GM21515 (cell line): ENCODE results near the gene FHL3.

Experiments used
- ATAC-seq: cut with Tn5 transposase; IDR thresholded peaks from one replicate; pipeline ENCODE4 v1.9.1; 2021; ENCODE audit not compliant: unreplicated experiment

FHL3 gene

DNA sequence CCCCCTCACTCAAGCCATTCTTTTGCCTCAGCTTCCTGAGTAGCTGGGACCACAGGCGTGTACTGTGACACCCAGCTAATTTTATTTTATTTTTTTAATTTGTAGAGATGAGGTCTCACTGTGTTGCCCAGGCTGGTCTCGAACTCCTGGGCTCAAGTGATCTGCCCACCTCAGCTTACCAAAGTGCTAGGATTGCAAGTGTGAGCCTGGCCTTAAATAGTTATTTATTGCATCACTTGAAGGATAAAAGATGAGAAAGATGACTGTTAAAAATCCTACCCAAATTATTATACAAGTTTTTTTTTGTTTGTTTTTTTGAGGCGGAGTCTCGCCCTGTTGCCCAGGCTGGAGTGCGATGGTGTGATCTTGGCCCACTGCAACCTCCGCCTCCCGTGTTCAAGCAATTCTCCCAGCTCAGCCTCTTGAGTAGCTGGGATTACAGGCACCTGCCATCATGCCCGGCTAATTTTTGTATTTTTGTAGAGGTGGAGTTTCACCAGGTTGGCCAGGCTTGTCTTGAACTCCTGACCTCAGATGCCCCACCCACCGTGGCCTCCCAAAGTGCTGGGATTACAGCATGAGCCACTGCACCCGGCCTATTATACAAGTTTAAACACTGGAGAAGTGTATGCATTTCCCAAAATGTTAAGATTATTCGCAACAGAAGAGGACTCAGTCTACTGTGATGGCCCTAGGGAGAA, 9.6 kb upstream of the FHL3 start:
- ATAC-seq, result no peak

- no peak for ATAC-seq
These were observed 8.9 kb upstream of the FHL3 start for GRCh38 chr1:38014171-38014570.

DNA sequence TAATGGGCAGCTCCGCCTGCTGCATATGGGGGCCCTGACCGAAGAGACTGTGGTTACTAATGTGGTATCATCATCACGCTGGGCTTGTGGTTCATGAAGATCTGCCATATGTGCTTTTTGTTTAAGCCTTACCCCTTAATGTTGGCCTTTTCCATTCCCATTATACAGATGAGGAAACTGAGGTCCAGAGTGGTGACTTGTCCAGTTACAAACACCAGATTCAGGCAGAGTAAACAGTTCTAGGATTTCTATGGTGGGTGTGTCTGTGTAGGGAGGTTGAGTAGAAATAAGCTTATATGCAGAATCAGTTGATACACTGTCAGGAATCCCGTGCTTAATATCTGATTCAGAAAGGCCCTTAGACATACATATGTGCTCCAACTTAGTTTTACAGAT, 7.9 kb upstream of the FHL3 start:
- ATAC-seq, result no peak

- peak; percentile 91 for ATAC-seq
These were observed 7.3 kb upstream of the FHL3 start, which contains the start of gene UTP11 for GRCh38 chr1:38012363-38013226. Gene UTP11 (plus strand): TSS chr1:38012734. CDS start chr1:38012803, 69 bp downstream.

DNA sequence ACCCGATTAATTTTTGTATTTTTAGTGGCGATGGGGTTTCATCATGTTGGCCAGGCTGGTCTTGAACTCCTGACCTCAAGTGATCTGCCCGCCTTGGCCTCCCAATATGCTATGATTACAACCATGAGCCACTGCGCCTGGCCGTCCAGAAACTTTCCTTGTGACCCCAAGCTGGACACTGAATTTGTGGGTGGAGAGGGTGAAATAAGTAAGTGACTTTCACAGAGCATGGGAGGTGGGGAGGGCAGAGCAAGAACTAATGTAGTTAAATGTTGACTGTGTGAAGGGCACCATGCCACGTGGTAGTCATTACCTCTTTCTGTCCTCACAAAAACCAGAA, 4.5 kb upstream of the FHL3 start:
- ATAC-seq, result no peak

DNA sequence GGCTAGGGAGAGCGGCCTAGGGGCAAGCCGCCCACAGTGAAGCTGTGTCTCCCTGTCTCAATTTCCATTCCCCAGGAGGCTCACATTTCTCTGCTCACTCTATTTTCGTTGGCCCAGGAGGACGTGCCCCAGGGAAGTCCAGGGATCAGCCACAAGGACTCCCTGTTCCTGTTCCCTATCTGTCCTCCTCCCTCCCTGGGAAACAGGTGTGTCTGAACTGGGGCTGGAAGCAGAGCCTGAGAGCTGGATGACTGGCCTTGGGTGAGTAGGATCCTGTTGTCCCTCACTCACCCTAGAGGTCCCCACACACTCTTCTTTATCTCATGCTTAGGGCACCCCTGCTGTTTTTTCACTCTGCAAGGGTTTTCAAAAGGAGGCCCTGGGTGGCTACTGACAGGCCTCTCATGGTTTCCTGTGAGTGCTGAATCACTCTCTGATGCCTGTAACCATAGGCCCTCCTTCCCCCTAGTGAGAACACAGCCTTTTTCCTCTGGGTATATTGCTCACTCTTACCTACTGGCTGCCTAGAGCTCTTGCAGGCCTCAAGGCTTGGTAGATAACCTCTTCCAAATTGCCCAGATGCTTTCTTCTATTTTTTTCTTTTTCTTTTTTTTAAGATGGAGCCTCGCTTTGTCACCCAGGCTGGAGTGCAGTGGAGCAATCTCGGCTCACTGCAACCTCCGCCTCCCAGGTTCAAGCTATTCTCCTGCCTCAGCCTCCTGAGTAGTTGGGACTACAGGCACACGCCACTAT, 4.0 kb upstream of the FHL3 start:
- ATAC-seq, result no peak

- no peak for ATAC-seq
These were observed 904 bp upstream of the FHL3 start for GRCh38 chr1:38006008-38006828.

GRCh38 chr1:38004284-38005108, 818 bp downstream of the FHL3 start:
- ATAC-seq, result no peak

GRCh38 chr1:38003261-38004250, 1.8 kb downstream of the FHL3 start:
- no peak for ATAC-seq

- no peak for ATAC-seq
These were observed 4.5 kb downstream of the FHL3 start for GRCh38 chr1:38000529-38001455.

GRCh38 chr1:38000233-38000528, 5.1 kb downstream of the FHL3 start:
- no peak for ATAC-seq

DNA sequence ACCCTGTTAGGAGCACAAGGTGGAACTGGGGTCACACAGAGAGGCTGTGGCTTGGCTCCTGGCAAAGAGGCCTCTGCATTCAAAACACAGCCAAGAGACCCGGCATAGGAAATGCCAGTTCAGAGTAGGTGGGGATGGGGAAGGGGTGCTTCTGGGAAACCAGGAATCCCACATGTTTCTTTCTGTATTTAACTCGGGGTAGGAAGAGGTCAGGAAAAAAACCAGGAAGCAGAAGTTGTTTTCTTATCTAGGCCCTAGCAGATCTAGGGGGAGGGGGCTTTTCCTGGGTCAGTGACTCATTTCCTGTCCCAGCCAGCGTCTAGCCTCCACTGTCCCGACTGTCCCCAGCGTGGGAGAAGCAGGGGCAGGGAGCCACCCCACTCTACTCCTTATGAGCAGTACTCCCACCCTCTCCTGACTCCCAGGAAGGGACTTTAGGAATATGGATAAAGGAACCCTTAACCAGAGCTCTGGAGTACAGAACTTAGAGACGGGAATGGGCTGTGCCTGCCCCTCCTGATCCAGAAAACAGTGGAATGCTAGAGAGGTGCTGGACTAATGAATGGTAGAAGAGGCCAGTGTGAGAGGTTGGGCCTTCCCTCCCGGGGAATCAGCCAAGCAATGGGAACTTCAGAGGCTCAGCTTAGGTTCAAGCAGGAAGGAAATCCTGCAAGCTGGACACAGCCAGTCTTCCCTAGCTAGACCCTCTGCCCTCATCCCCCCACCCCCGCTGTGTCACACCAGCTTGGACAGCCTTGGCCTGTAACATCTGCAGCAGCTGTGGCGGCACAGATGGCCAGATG, 5.7 kb downstream of the FHL3 start:
- ATAC-seq, result no peak

DNA sequence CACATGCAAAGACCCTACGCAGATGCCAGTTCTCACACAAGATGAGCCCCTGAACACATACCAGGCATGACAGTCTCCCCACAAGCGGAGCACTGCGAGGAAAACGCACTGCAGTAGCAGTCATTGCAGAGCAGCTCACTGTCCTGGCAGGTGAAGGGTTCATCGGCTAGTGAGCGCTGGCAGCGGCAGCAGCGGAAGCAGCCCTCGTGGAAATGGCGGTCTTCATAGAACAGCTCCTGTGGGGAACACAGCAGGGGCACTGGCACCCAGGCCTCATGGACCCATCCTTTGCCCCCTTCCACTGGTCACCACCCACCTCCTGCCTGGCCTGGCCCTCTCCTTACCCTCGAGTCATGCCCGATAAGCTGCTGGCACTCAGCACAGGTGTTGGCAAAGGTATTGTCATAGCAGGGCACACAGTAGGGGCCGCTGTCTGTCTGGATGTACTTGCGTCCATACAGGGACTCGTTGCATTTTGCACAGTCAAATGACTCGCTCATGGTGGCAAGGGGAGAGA, 6.3 kb downstream of the FHL3 start:
- no peak for ATAC-seq

DNA sequence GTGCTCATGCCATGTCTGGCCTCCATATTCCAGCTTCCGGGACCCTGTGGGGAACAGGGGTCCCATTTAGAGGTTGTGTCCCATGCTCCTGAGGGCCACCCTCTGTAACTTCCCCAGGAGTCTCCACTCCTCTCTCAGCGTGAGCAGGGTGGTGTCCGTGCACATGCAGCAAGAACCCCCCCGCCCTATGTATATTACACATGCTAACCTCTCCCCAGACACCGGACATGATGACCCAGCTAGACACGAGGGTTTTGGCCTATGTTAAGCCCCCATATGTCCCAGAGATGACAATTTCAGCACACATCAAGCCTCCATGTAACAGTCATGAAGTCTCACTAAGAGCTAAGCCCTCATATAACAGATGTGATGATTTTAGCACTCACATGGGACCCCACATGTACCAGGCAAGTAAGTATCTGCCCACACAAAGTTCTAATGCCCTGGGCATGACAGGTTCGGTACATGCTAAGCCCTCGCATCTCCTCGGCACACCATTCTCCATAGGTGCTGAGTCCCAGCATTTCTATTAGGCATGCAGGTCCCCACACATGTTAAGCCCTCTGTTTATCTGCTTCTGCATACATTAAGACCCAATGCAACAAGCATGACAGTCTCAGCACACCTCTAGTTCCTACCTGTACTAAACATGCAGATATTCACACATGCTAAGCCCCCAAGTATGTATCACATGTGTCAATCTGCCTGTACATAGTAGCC, 7.1 kb downstream of the FHL3 start:
- ATAC-seq, result no peak

GRCh38 chr1:37997256-37998088, 7.8 kb downstream of the FHL3 start:
- ATAC-seq, result no peak
